ENCODE data around the gene ITPR1.

GRCh38 chr3:4729061-4729973 is 236.2 kb downstream of the ITPR1 start:
- TF ChIP-seq CTCF (conservative IDR thresholded peaks at IDR 0.05; ENCODE audit: low read depth in 2 of 2) = no peak
- TF ChIP-seq POLR2AphosphoS5 (IDR thresholded peaks at IDR 0.05; ENCODE audit: low read depth) = no peak
- no peak for TF ChIP-seq EZH2 (IDR thresholded peaks at IDR 0.05; ENCODE audit: low read depth, unreplicated experiment)
- TF ChIP-seq, protein P1, sequence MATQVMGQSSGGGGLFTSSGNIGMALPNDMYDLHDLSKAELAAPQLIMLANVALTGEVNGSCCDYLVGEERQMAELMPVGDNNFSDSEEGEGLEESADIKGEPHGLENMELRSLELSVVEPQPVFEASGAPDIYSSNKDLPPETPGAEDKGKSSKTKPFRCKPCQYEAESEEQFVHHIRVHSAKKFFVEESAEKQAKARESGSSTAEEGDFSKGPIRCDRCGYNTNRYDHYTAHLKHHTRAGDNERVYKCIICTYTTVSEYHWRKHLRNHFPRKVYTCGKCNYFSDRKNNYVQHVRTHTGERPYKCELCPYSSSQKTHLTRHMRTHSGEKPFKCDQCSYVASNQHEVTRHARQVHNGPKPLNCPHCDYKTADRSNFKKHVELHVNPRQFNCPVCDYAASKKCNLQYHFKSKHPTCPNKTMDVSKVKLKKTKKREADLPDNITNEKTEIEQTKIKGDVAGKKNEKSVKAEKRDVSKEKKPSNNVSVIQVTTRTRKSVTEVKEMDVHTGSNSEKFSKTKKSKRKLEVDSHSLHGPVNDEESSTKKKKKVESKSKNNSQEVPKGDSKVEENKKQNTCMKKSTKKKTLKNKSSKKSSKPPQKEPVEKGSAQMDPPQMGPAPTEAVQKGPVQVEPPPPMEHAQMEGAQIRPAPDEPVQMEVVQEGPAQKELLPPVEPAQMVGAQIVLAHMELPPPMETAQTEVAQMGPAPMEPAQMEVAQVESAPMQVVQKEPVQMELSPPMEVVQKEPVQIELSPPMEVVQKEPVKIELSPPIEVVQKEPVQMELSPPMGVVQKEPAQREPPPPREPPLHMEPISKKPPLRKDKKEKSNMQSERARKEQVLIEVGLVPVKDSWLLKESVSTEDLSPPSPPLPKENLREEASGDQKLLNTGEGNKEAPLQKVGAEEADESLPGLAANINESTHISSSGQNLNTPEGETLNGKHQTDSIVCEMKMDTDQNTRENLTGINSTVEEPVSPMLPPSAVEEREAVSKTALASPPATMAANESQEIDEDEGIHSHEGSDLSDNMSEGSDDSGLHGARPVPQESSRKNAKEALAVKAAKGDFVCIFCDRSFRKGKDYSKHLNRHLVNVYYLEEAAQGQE (IDR thresholded peaks at IDR 0.05; ENCODE audit: unreplicated experiment) = no peak
- TF ChIP-seq, protein P2, sequence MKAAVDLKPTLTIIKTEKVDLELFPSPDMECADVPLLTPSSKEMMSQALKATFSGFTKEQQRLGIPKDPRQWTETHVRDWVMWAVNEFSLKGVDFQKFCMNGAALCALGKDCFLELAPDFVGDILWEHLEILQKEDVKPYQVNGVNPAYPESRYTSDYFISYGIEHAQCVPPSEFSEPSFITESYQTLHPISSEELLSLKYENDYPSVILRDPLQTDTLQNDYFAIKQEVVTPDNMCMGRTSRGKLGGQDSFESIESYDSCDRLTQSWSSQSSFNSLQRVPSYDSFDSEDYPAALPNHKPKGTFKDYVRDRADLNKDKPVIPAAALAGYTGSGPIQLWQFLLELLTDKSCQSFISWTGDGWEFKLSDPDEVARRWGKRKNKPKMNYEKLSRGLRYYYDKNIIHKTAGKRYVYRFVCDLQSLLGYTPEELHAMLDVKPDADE (IDR thresholded peaks at IDR 0.05) = no peak
- TF ChIP-seq CREB1 (CRISPR knock-in tag; IDR thresholded peaks at IDR 0.05; ENCODE audit: low read depth) = no peak
- no peak for TF ChIP-seq EZH2phosphoT487 (IDR thresholded peaks at IDR 0.05; ENCODE audit: unreplicated experiment)
- TF ChIP-seq JUNB (IDR thresholded peaks at IDR 0.05; ENCODE audit: unreplicated experiment) = no peak
- TF ChIP-seq ZNF114 (CRISPR knock-in tag; IDR thresholded peaks at IDR 0.05) = no peak
- no peak for TF ChIP-seq NANOG (IDR thresholded peaks at IDR 0.05; ENCODE audit: borderline replicate concordance)
- TF ChIP-seq STAT1 (IDR thresholded peaks at IDR 0.05; ENCODE audit: unreplicated experiment) = no peak
- no peak for TF ChIP-seq ZNF331 (CRISPR knock-in tag; IDR thresholded peaks at IDR 0.05; ENCODE audit: low read depth)

Measured in GM23338 (cell line).